Pancreas (tissue), 10 donors: ENCODE results near the gene ZRANB2. TPM values are rescaled to one million over a fixed set of nuclear protein-coding genes. Genes with fewer than 3 reads are reported as not detected.
A peak's percentile ranks its signal among the peaks of the same experiment; 100 is the strongest.

ENCODE experiments used
- ATAC-seq, 4 donors: fragments of 200-7000 bp; cut with Tn5 transposase; one replicate each; pipeline versions ENCODE4 v1.8.0 to v1.9.1; 2020; ENCODE audit warnings: mild to moderate bottlenecking in 4 of 4, moderate library complexity in 4 of 4
- DNase-seq, 6 donors: peaks; one replicate each; pipeline ENCODE4 v3.0.0-alpha.2; 2020
- FAIRE-seq: peaks from 2 replicates; lab custom pipeline; 2012; peaks lifted over from hg19 to GRCh38; lab: Jason Lieb, UNC
- H3K27ac ChIP-seq, 4 donors: fragments of 200-600 bp; sonication (generic); 1 replicate in 3 of 4; 2 replicates in 1 of 4; pipeline versions ENCODE4 v1.5.0 to v1.8.0; 2020
- H3K27me3 ChIP-seq, 4 donors: fragments of 200-600 bp; one replicate each; pipeline ENCODE4 v1.8.0; 2021
- H3K36me3 ChIP-seq, 3 donors: fragments of 200-600 bp; sonication (generic) in 1 of 3; one replicate each; pipeline versions ENCODE4 v1.5.0 to v1.8.0; 2020 to 2021
- H3K4me1 ChIP-seq, 3 donors: fragments of 200-600 bp; one replicate each; pipeline ENCODE4 v1.8.0; 2021
- H3K4me3 ChIP-seq, 4 donors: fragments of 200-600 bp; sonication (generic) in 2 of 4; one replicate each; pipeline versions ENCODE4 v1.5.0 to v1.8.0; 2020 to 2021
- H3K9me3 ChIP-seq, 4 donors: fragments of 200-600 bp; one replicate each; pipeline ENCODE4 v1.8.0; 2021
- CTCF ChIP-seq, 4 donors: fragments of 200-600 bp; sonication (generic) in 3 of 4; IDR thresholded peaks; one replicate each; pipeline versions ENCODE4 v1.5.0 to v1.8.0; 2021; ENCODE audit warnings: antibody characterized with exemption in 4 of 4
- WGBS, 2 donors: extraction: QIAGEN DNeasy Blood & Tissue Kit; methylation state at CpG; one replicate each; pipeline ENCODE4 v1.1.7; 2013; 5-methylcytosine and 5-hydroxymethylcytosine counted together
- intact Hi-C, 3 donors: fragments of 100-400 bp; cut with DNase I; formaldehyde crosslinking; loops; one replicate each; pipeline versions ENCODE4 v1.11.1 to v1.14.2; 2022
- polyA plus RNA-seq, 2 donors: library from polyadenylated mRNA; stranded (reverse); fragments of 200-250 nt; gene quantifications; one replicate each; pipeline ENCODE4 v1.2.3, GENCODE V29; 2013
- total RNA-seq, 6 donors: library from RNA; stranded (reverse); fragmentation: NEBNext Ultra II Directional in 4 of 6; extraction: Animal tissue kit (Norgen Biotek cat#: 25700) in 4 of 6; gene quantifications; one replicate each; pipeline versions ENCODE4 v1.2.1 to v1.2.4, GENCODE V29; 2021 to 2023
- donor health status: healthy with polysubstance abuse.
- donor health status: DM: no; HTN: no; CAD: no; lungs with moderate emphysema.
- donor health status: DM: no; HTN: no; CAD: no.
- donor health status: control.
- donor health status: control.
- donor health status: Bipolar disorder and iron deficiency.
- donor health status: DM: yes; HTN: yes; CAD: no.
- donor health status: DM: no; HTN: no; CAD: no.
- donor health status: DM: no; HTN: no; CAD: no.
- donor health status: DM: yes; HTN: yes; CAD: no.

The ZRANB2 gene
- total and polyA plus RNA-seq, 8 donors, result 22.0 to 62.9 (median 32.9) TPM

- 86 to 87% methylated on average over 8 of the region's 8 CpGs for WGBS, 2 donors
- Histone ChIP-seq H3K27me3 (no peaks in the 10 kb centered on the region), H3K4me3 (no peak overlapping the region), H3K9me3 (no peaks in the 10 kb centered on the region), H3K27ac (no peak overlapping the region), H3K36me3 (no peaks in the 10 kb centered on the region), H3K4me1 (no peaks in the 10 kb centered on the region)
- ATAC-seq (no peak), DNase-seq (no peak), FAIRE-seq (no peak)
- intact Hi-C loops, result no loop called here
- no peak for TF ChIP-seq CTCF (IDR thresholded peaks at IDR 0.05)
Measured at GRCh38 chr1:71106658-71107322, 26.0 kb upstream of the ZRANB2 start.

DNA sequence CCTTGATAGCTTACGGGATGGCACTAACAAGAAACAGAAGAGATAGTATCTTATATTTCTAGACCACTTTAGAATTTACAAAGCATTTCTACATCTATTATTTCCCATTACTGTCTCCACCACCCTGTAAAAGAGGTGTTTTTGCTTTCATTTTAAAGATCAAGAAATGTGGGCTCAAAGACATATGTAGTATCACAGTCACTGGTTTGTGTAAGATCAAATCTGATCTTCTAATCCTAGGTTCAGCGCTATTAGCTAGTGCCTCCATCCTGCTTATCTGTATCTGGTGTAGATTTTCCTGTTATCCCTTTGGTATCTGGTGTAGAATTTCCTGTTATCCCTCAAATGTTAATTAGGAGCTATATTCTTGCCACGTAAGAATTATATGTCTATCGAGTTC, 23.6 kb upstream of the ZRANB2 start:
- Histone ChIP-seq H3K27ac (no peak overlapping the region), H3K4me1 (no peaks in the 10 kb centered on the region), H3K4me3 (no peak overlapping the region), H3K27me3 (no peaks in the 10 kb centered on the region), H3K36me3 (no peaks in the 10 kb centered on the region), H3K9me3 (no peaks in the 10 kb centered on the region)
- intact Hi-C loops, result no loop called here
- TF ChIP-seq CTCF (IDR thresholded peaks at IDR 0.05), result no peak
- ATAC-seq, result no peak
- 96 to 97% methylated on average over 4 of the region's 4 CpGs for WGBS, 2 donors
- DNase-seq, result no peak
- no peak for FAIRE-seq

DNA sequence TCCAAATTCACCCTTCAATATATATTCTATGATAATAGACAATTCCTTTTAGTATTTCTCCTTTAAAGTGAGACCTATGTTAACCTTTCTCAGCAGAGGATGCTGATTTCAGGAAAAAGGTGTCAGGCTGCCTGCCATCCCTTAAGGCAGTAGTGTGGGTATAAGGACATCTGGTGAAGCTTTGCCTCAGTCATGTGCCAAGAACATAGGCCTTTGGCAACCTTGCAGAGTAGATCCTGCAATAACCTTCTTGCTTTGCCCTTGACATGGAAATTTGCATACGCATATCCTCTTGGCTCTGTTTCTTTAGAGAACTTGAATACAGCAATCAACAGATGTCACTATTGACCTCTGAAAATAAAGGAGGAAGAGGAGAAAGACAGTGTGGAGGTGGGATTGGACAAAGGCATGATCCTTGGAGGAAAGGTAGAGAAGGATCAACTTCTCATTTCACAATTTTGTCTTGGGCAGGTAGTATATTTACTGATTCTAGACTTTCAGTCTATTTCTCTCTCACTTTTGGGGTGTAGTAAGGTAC, 21.1 kb upstream of the ZRANB2 start:
- intact Hi-C loops, result no loop called here
- no peak overlapping the region for H3K27ac ChIP-seq
- no peak overlapping the region for H3K4me3 ChIP-seq
- H3K4me1 ChIP-seq, result no peaks in the 10 kb centered on the region
- no peak for TF ChIP-seq CTCF (IDR thresholded peaks at IDR 0.05)
- H3K36me3 ChIP-seq, result no peaks in the 10 kb centered on the region
- DNase-seq (peak in 3 of 6 donors; percentile 22 to 64 (median 46)), FAIRE-seq (no peak), ATAC-seq (peak; percentile 66 to 99 (median 81))
- H3K9me3 ChIP-seq, result no peaks in the 10 kb centered on the region
- WGBS, 2 donors, result 41 to 45% methylated on average over 1 of the region's 1 CpG
- H3K27me3 ChIP-seq, result no peaks in the 10 kb centered on the region

GRCh38 chr1:71097428-71097827, 16.6 kb upstream of the ZRANB2 start:
- ATAC-seq (no peak), FAIRE-seq (no peak), DNase-seq (no peak)
- intact Hi-C loops, result no loop called here
- Histone ChIP-seq H3K4me3 (no peak overlapping the region), H3K27ac (no peak overlapping the region), H3K9me3 (no peaks in the 10 kb centered on the region), H3K4me1 (no peaks in the 10 kb centered on the region), H3K36me3 (no peaks in the 10 kb centered on the region), H3K27me3 (no peaks in the 10 kb centered on the region)
- no peak for TF ChIP-seq CTCF (IDR thresholded peaks at IDR 0.05)
- 92 to 94% methylated on average over 1 of the region's 1 CpG for WGBS, 2 donors

DNA sequence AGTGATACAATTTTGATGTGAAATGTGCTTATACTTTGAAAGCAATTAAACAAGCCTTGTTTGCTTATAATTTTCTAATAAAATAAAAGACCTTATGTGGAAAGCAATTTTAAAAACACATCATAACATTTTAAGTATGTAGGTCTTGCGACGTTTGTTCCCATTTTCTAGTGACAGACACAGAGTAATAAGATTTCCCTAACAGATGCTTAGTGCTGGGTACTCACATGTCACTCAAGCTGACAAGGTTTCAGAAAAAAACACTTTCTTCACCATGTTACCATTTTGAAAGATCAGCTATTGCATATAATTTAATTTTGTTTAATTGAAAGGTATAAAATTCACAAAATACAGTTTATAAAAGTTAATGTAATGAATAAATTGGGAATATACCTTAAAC, 14.1 kb upstream of the ZRANB2 start:
- no peak for TF ChIP-seq CTCF (IDR thresholded peaks at IDR 0.05)
- Histone ChIP-seq H3K36me3 (no peaks in the 10 kb centered on the region), H3K27me3 (no peaks in the 10 kb centered on the region), H3K27ac (no peak overlapping the region), H3K4me1 (no peaks in the 10 kb centered on the region), H3K4me3 (no peak overlapping the region), H3K9me3 (no peaks in the 10 kb centered on the region)
- 87 to 91% methylated on average over 2 of the region's 2 CpGs for WGBS, 2 donors
- DNase-seq, result no peak
- ATAC-seq, result no peak
- no peak for FAIRE-seq
- intact Hi-C loops, result no loop called here
